ENCODE data around the gene PSMC6. TPM values are rescaled to one million over a fixed set of nuclear protein-coding genes. Genes with fewer than 3 reads are reported as not detected.
"Not testable (repeated sequence)": the region's sequence is repeated elsewhere in the genome, so short reads cannot be mapped to it uniquely, and the experiment has no call there.

PSMC6 gene
- total RNA-seq, 1 donor = 41.5 TPM

DNA sequence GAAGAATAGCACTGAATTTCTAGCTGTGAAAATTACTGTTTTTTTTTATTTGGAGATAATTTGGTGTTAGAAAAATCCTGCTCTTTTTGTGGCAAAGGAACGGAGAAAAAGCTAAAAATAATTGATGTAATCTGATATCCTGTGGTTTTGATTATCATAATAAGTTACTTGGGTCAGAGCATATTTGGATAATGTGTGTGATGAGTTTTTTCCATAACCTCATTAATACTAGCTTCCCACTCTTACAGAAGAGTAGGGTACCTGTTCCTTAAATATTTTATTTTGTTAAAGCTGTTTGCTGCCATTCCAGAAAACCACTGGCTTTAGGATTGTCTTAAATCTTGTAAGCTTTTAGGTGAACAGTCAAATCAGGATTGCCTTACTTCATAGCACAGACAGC is 4.7 kb downstream of the PSMC6 start:
- no peak for DNase-seq (ENCODE audit: low read depth in 2 of 3, low spot score in 2 of 3)

DNA sequence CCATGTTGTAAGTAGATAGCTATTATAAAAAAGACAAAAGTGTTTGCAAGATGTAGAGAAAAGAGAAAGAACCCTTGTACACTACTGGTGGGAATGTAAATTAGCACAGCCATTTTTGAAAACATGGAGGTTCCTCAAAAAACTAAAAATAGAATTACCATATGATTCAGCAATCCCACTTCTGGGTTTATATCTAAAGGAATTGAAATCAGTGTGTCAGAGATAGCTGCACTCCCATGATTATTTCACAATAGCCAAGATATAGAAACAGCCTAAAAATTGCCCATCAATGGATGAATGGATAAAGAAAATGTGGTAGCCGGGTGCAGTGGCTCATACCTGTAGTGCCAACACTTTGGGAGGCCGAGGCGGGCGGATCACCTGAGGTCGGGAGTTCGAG is 9.2 kb downstream of the PSMC6 start:
- no peak for DNase-seq (ENCODE audit: low read depth in 2 of 3, low spot score in 2 of 3)

DNA sequence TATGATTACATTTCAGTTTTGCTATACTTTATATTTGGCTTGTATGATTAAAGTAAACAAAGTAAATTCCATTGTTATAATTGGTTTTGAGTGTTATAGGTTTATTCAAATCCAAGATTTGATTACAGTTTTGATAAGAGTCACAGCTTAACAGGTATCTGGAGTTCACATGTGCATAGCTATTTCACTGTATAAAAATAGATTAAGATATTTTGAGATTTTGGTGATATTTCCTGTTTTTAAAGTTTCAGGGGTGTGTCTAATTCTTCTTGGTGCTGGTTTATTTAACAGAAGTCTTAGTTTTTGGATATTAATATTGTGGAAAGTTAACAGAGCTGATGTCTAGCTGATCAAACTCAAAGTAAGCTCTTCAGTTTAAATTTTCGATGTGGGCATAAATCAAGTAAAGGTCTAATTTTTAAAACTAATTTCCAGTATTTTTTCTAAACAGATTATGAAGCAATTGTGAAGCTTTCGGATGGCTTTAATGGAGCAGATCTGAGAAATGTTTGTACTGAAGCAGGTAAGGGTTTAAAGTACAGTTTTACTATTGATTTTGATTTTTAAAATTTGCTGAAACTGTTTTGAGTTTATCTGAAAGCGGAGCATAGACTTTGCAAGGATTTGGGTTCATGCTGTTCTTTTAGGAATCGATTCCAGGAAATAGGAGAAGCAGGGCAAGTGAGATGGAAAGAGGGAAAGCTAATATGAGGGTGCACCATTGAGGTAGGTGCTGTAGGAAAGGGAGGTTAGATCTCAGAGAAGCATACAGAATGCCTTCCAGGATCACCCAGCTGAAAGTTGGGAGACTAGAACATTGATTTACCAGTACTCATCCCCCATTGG is 16.7 kb downstream of the PSMC6 start:
- no peak for DNase-seq (ENCODE audit: low read depth in 2 of 3, low spot score in 2 of 3)

DNA sequence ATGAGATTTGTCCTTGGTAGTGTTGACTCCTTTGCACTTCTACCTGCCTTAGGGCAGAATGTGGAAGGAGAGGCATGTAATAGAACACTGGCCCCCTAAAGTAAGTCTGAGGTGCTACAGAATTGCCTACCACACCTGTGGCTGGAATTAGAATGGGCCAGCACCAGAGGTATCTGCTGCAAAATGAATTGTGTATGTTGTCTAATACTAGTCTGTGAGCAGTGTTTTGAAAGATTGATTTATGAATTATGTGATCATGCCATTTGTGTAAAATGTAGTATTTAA is 17.3 kb downstream of the PSMC6 start:
- no peak for DNase-seq (ENCODE audit: low read depth in 2 of 3, low spot score in 2 of 3)

DNA sequence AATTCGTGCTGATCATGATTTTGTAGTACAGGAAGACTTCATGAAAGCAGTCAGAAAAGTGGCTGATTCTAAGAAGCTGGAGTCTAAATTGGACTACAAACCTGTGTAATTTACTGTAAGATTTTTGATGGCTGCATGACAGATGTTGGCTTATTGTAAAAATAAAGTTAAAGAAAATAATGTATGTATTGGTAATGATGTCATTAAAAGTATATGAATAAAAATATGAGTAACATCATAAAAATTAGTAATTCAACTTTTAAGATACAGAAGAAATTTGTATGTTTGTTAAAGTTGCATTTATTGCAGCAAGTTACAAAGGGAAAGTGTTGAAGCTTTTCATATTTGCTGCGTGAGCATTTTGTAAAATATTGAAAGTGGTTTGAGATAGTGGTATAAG is 20.5 kb downstream of the PSMC6 start:
- DNase-seq (ENCODE audit: low read depth in 2 of 3, low spot score in 2 of 3) = not testable (repeated sequence)

DNA sequence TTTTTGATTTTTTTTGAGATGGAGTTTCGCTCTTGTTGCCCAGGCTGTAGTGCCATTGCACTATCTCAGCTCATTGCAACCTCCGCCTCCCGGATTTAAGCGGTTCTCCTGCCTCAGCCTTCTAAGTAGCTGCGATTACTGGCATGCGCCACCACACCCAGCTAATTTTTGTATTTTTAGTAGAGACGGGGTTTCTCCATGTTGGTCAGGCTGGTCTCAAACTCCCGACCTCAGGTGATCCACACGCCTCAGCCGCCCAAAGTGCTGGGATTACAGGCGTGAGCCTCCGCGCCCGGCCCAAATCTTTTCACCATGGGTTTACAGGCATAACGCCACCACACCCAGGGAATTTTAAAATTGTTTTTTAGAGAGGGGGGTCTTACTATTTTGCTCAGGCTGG is 22.0 kb downstream of the PSMC6 start:
- DNase-seq (ENCODE audit: low read depth in 2 of 3, low spot score in 2 of 3) = not testable (repeated sequence)

DNA sequence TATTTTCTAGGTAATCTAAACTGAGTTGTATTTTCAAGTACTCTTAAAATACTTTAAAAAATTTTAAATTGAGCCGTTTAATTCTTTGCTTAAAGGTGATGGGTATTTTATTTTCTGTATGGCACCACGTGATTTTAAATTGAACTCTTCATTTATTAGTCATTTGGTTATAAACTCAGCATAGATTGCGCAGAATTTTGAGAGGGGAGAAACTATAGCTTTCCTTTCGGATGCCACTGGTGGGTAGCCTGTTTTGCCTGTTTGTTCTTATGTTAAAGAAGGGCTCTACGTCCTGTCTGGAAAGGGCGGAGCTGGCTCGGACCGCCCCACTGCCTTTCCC is 22.6 kb downstream of the PSMC6 start:
- DNase-seq (ENCODE audit: low read depth in 2 of 3, low spot score in 2 of 3) = no peak

DNA sequence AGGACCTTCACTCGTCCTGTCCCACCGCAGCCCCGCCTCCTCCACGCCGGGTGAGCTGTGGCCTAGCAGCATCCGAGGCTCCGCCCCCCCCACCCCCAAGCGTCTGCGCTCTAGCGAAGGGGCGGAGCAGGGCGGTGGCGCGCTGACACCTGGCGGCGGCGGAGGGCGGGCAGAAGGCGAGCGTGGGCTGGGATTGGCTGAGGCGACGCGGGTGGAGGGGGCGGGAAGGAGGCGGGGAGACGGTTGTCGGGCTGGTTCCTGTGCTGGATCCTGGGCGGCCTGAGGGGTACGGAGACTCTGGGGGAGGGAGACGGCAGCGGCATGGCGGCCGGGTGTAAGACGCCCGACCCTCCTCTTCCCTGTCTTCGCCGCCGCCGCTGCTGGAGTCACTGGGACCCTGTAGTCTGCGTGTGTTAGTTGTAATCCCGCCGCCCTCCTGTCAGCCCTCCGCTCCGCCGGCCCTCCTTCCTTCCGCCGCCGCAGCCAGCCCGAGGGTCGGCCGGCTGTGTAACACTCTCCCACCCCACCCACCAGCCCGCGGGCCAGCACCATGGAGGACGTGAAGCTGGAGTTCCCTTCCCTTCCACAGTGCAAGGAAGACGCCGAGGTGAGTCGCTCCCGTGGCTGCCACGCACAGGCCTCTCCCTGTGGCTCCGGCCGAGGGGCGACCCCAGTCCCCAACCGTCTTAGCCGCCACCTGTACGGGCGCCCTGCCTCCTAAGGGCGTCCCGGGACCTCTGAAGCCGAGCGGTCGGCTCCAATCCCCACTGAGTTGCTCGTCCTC is 23.1 kb downstream of the PSMC6 start, which contains the start of gene STYX:
Gene STYX, plus strand, starts transcription at position 242 of the 784 bp plus-strand sequence. Its CDS starts 309 bp downstream, at position 551.
- peak; percentile 96 to 98 (median 98) for DNase-seq (ENCODE audit: low read depth in 2 of 3, low spot score in 2 of 3)

DNA sequence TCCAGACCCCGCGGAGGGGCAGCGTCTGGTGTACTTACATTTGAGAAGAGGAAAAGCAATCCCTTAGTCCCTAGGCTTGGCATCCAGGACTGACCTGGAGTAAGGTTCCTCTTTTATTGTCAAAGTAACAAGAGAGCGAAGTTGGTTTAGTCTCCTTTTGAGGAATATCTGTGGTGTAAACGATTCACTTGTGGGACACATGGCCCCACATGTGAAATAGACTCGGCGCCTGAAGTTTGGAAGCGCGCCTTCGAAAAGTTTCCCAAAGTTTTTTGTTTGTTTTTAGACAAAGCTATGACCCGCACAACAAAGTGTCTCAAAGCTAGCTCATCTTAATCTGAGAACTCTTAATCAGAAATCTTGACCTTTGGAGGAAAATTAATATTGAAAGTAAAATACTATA is 23.7 kb downstream of the PSMC6 start:
- peak in 1 of 3 donors; percentile 13 for DNase-seq (ENCODE audit: low read depth in 2 of 3, low spot score in 2 of 3)

DNA sequence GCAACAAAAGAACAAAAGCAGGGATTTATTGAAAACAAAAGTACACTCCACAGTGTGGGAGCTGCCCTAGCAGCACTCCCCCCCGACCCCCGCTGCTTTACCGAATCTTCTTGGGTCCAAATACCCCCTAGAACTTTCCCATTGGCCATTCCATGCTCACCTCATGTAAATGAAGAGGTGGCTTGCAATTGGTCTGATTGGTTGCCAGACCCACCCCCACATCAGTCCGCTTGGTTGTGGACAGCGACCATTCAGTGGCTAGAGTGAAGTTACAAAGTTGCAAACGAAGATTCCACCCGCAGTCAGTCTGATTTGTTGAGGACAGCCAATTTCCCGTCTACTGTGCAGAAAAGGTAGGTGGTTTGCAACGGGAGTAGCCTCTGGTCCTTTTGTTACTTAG is 26.8 kb downstream of the PSMC6 start:
- no peak for DNase-seq (ENCODE audit: low read depth in 2 of 3, low spot score in 2 of 3)

DNA sequence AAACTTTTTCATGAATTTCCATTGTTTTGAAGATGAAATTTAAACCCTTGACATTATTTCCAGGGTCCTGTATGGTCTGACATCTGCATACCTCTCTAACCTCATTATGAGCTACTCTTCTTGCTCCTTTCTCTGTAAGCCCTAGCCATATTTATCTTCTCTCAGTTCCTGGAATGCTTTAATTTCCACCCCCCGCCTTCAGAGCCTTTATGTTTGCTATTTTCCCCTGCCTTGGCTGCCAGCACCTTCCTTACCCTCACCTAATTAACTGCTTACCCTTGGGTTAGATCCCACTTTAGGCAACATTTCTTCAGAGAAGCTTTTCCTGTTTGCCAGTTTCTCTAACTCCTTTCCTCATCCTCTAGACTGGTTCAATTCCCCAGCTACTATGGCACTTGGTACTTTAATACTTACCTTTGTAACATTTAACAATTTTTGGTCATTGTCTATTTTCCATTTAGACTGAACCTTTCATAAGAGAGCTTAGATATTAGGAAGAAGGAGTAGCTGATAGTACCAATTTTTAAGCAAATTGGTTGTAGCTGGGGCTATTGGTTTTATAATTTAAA is 29.0 kb downstream of the PSMC6 start:
- DNase-seq (ENCODE audit: low read depth in 2 of 3, low spot score in 2 of 3) = no peak

DNA sequence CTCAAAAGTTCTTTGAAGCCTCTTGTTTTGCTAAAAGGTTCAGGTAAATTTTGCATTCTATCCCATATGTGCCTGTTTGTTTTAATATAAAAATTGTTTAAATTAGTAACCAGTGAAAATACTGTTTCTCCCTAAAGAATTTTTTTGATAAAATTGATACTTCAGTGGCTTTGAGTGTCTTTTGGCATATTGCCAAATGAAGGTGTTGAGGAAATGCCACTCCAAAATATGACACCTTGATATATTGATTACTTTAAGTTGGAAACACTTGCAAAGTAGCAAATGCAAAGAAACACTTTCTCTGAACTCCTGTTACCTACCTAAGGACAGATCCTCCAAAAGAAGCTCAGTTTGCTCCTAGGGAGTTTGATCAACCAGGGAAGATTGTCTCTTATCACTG is 31.4 kb downstream of the PSMC6 start:
- no peak for DNase-seq (ENCODE audit: low read depth in 2 of 3, low spot score in 2 of 3)

DNA sequence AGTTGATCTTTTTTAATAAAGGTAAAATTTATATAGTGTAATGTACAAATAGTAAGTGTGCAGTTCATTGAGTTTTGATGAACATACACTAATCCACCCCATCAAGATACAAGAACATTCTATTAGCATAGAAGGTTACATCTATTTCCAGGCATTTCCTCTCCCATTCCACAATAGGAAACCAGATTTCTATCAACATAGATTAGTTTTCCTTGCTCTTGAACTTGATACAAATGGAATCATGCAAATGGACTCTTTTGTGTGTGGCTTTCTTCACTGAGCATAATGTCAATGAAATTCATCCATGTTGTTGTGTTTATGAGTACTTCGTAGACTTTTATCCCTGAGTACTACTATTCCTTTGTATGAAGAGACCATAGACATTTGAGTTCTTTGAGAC is 33.8 kb downstream of the PSMC6 start:
- DNase-seq (ENCODE audit: low read depth in 2 of 3, low spot score in 2 of 3) = no peak

DNA sequence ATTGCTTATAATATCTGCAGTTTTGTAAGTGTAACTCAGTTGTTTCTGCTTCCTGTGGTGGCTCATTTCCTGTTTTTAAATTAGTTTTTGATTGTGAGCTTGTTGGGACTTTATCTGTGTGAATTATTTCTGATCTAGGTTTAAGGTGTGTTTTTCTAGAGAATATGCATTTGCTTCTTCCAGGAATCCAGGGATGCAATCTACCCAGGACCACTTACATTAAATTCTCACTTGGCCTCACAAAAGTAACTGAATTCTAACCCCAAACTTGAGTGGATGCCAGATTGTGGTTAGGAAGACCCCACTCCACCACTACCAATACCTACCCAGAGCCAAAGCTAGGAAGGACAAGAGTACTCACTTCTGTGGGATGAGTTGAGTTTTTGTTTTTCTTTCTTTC is 34.9 kb downstream of the PSMC6 start:
- peak; percentile 10 to 18 (median 12) for DNase-seq (ENCODE audit: low read depth in 2 of 3, low spot score in 2 of 3)

DNA sequence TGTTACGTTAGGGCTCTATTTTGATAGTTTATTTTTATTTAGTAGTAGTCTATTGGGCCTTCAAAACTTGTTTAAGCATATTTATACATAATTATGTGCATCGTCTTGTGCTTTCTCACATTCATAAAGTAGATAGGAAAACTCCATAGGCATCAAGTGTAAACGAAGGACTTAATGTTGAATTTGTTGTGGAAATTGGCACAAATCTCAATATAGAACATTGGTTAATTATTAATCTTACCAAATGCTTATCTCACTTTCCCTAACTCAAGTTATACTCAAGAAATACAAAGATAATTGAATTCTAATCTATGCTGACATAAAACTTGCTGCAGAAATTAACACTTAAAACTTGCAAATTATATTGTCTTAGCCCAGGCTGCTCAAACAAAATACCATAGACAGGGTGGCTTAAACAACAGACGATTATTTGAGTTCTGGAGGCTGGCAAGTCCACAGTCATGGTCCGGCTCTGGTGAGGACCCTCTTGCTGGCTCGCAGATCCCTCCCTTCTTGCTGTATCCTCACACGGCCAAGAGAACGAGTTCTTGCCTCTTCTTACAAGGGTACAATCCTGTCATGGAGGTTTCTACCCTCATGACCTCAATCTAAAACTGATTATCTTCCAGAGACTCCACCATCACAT is 41.8 kb downstream of the PSMC6 start:
- DNase-seq (ENCODE audit: low read depth in 2 of 3, low spot score in 2 of 3) = no peak

DNA sequence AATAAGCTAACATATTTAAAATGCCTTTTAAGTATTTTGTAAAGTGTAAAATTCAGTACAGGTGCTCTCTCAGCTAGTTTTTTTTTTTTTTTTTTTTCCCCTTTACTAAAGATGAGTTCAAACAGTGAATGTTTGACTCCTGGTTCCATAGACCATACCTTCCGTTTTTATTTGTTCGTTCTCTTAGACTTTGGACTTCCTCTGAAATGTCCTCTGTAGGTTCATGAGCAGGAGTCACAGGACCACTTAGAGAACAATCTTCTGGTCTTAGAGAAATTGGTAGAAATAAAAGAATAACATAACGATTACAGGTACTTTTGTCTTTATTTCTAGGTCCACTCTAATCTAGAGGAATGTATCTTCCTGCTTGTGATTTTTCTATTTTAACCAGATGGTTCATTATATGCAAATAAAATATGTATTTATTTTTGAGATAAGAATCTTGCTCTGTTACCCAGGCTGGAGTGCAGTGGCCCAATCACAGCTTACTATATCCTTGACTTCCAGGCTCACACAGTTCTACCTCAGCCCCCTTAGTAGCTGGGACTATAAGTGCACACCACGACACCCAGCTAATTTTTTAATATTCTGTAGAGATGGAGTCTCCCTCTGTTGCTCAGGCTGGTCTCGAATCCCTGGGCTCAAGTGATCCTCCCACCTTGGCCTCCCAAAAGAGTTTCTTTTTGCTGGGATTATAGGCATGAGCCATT is 48.8 kb downstream of the PSMC6 start:
- no peak for DNase-seq (ENCODE audit: low read depth in 2 of 3, low spot score in 2 of 3)

DNA sequence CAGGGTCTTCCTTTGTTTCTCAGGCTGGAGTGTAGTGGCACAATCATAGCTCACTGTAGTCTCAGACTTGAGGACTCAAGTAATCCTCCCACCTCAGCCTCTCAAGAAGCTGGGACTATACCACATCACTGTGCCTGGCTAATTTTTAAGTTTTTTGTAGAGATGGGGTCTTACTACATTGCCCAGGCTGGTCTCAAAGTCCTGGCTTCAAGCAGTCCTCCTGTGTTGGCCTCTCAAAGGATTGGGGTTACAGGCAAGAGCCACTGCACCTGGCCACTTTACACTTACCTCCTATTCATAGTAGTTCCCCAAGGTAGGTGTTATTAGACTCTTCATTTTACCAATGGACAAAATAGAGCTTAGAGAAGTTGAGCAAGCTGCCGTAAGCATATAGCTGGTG is 52.1 kb downstream of the PSMC6 start:
- no peak for DNase-seq (ENCODE audit: low read depth in 2 of 3, low spot score in 2 of 3)

DNA sequence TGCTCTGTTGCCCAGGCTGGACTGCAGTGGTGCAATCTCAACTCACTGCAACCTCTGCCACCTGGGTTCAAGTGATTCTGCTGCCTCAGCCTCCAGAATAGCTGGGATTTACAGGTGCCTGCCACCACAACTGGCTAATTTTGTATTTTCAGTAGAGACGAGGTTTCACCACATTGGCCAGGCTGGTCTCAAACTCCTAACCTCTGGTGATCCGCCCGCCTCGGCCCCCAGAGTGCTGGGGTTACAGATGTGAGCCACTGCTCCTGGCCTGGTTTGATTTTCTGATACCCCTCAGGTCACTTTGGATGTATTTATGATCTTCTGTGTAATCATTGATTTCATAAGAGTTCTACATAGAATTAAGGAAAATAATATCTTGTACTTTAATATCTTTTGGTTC is 55.9 kb downstream of the PSMC6 start:
- not testable (repeated sequence) for DNase-seq (ENCODE audit: low read depth in 2 of 3, low spot score in 2 of 3)

DNA sequence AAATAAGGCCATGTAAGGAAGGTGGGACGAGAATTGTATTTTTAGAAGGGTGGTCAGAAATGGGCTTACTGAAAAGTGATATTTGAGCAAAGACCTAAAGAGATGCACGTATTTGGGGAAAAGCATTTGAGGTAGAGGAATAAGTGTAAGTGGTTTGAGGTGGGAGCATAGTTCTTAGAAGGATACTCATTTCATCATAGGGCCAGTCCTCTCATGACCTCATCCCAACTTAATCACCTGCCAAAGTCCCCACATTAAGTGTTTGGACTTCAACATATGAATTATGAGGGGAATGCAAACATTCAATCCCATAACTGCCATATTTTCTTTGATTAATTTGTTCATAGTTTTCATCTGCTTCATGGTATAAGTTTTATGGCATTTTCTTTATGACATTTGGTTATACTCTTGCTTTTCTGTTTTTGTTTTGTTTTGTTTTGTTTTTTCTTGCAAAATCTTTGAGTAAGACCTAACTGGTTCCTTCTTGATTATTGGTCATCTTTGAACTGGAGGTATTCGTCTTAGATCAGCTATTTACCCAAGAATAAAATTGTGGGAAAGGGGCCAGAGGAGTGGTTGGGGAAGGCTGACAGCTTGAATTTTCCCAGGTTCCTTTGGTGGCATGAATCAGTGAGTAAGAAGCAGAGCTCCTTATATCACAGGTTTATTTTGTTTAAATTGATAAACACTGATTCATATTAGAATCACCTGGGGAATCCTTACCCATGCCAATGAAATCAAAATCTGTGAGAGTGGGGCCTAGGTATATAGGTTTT is 60.2 kb downstream of the PSMC6 start:
- DNase-seq (ENCODE audit: low read depth in 2 of 3, low spot score in 2 of 3) = no peak

DNA sequence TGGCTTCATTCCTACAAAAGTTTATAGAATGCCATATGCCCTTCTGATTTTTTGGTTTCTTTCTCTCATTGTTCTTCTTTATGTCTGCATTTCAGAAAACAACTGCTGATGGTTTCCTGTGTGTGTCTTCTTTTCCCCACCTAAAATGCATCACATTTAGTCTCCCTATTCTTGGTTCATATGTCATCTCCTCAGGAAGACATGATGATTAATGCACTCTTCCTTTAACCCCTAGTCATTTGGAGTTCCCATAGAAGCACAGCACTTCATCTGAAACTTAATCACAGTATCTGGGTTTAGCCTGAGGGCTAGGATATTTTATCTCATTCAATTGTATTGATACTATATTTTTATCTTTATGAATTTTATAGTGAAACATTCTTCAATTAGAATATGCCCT is 62.9 kb downstream of the PSMC6 start:
- no peak for DNase-seq (ENCODE audit: low read depth in 2 of 3, low spot score in 2 of 3)
